ENCODE data around the gene KIF21B. TPM values are rescaled to one million over a fixed set of nuclear protein-coding genes. Genes with fewer than 3 reads are reported as not detected.
A peak's percentile ranks its signal among the peaks of the same experiment; 100 is the strongest.

Gene KIF21B
- total RNA-seq, 4 donors from 2014 or later = 1.2 to 1.9 (median 1.6) TPM

DNA sequence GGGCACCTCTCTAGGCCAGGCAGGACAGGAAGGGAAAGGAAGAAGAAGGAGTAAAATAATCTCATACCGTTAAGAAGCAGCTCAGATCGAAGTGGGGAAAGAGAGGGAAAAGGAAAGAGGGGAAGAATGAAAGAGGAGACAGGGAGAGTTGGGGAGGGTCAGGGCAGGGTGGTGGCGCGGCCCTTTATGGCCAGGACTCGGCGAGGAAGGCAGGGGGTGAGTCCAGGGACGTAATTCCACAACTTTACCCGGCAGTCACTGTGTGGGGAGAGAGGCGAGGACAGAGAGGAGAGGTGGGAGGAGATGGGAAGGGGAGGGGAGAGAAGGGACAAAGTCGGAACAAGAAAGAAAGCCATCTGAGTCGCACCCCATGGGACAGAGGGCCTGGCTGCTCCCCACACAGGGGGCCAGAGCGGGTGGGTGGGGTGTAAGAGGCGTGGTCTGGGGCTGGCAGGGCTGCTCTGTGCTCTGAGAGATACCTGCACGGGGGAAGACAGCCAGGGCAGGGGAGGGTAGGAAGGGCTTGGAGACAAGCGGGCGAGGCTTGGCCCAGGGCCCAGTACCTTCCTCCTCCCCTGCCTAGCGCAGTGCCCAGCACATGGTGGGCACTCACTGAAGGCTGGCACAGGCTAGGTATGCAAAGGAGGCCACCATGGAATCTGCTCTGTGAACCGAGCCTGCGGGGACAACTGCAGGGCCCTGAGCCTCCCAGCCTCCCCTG lies 49.4 kb downstream of the KIF21B start:
- Histone ChIP-seq H3K27me3 (no peaks in the 10 kb centered on the region), H3K27ac (no peak overlapping the region), H3K4me3 (no peak overlapping the region), H3K36me3 (peaks cover 0 to 10% of the 10 kb centered on the region in 2 donors), H3K4me1 (peaks cover 0 to 10% (median 3%) of the 10 kb centered on the region in 3 donors), H3K9me3 (no peaks in the 10 kb centered on the region)
- TF ChIP-seq POLR2AphosphoS5 (IDR thresholded peaks at IDR 0.05) (no peak), EP300 (IDR thresholded peaks at IDR 0.05) (no peak), POLR2A (IDR thresholded peaks at IDR 0.05) (no peak), CTCF (IDR thresholded peaks at IDR 0.05) (no peak)
- ATAC-seq = no peak
- WGBS, 2 donors (ENCODE audit: low coverage in 1 of 2) = 74 to 82% methylated on average over 9 to 17 of the region's 19 CpGs

GRCh38 chr1:200972985-200973742 lies 50.4 kb downstream of the KIF21B start:
- Histone ChIP-seq H3K27ac (no peak overlapping the region), H3K4me1 (peaks cover 0 to 10% (median 3%) of the 10 kb centered on the region in 3 donors), H3K27me3 (no peaks in the 10 kb centered on the region), H3K9me3 (no peaks in the 10 kb centered on the region), H3K36me3 (peaks cover 0 to 10% of the 10 kb centered on the region in 2 donors), H3K4me3 (no peak overlapping the region)
- 100% methylated on average over 2 of the region's 17 CpGs; no CpG with 5 or more reads in 1 of the 2 donors for WGBS, 2 donors (ENCODE audit: low coverage in 1 of 2)
- no peak for ATAC-seq
- TF ChIP-seq POLR2AphosphoS5 (IDR thresholded peaks at IDR 0.05) (no peak), POLR2A (IDR thresholded peaks at IDR 0.05) (no peak), CTCF (IDR thresholded peaks at IDR 0.05) (no peak), EP300 (IDR thresholded peaks at IDR 0.05) (no peak)

- peaks cover 0 to 10% of the 10 kb centered on the region in 2 donors for H3K36me3 ChIP-seq
- 8 to 80% methylated on average over 1 to 2 of the region's 34 CpGs for WGBS, 2 donors (ENCODE audit: low coverage in 1 of 2)
- H3K9me3 ChIP-seq = no peaks in the 10 kb centered on the region
- no peak overlapping the region for H3K27ac ChIP-seq
- no peak overlapping the region for H3K4me3 ChIP-seq
- H3K27me3 ChIP-seq = no peaks in the 10 kb centered on the region
- peaks cover 0 to 10% (median 3%) of the 10 kb centered on the region in 3 donors for H3K4me1 ChIP-seq
- no peak for TF ChIP-seq POLR2AphosphoS5 (IDR thresholded peaks at IDR 0.05)
- TF ChIP-seq CTCF (IDR thresholded peaks at IDR 0.05) = peak in 3 of 4 experiments; percentile 64 to 95 (median 78)
- no peak for ATAC-seq
Observed at GRCh38 chr1:200971955-200972711, 51.4 kb downstream of the KIF21B start.

GRCh38 chr1:200971428-200971903 lies 52.0 kb downstream of the KIF21B start:
- Histone ChIP-seq H3K27ac (no peak overlapping the region), H3K9me3 (no peaks in the 10 kb centered on the region), H3K36me3 (peaks cover 0 to 10% of the 10 kb centered on the region in 2 donors), H3K27me3 (no peaks in the 10 kb centered on the region), H3K4me1 (peaks cover 0 to 10% (median 3%) of the 10 kb centered on the region in 3 donors), H3K4me3 (no peak overlapping the region)
- no peak for ATAC-seq
- TF ChIP-seq POLR2A (IDR thresholded peaks at IDR 0.05) (no peak), EP300 (IDR thresholded peaks at IDR 0.05) (no peak), CTCF (IDR thresholded peaks at IDR 0.05) (no peak), POLR2AphosphoS5 (IDR thresholded peaks at IDR 0.05) (no peak)
- WGBS, 2 donors (ENCODE audit: low coverage in 1 of 2) = 80% methylated on average over 4 of the region's 14 CpGs; no CpG with 5 or more reads in 1 of the 2 donors
